Fibroblast of lung (primary cell): Measurements from ENCODE around the gene PCBP3. TPM values are rescaled to one million over a fixed set of nuclear protein-coding genes. Genes with fewer than 3 reads are reported as not detected.
"Not testable (repeated sequence)": the region's sequence is repeated elsewhere in the genome, so short reads cannot be mapped to it uniquely, and the experiment has no call there.

Experiments
- DNase-seq, 2 donors: peaks; one replicate each; pipeline versions ENCODE4 v3.0.0 to v3.0.0-alpha.2; 2010; ENCODE audit warnings: low read depth in 2 of 2
- H2AFZ ChIP-seq: 2 replicates; pipeline ENCODE4 v1.5.1; 2012; ENCODE audit warnings: low read length, control low read depth, inconsistent platforms
- H3K27ac ChIP-seq: 2 replicates; pipeline ENCODE4 v1.5.1; 2011; ENCODE audit warnings: low read length, control low read depth; ENCODE audit not compliant: insufficient read depth
- H3K27me3 ChIP-seq: 2 replicates; pipeline ENCODE4 v1.5.1; 2011; ENCODE audit warnings: mild to moderate bottlenecking, low read length; ENCODE audit not compliant: control insufficient read depth, insufficient read depth
- H3K36me3 ChIP-seq: 2 replicates; pipeline ENCODE4 v1.5.1; 2011; ENCODE audit warnings: low read length; ENCODE audit not compliant: control insufficient read depth, insufficient read depth
- H3K4me1 ChIP-seq: 2 replicates; pipeline ENCODE4 v1.5.1; 2011; ENCODE audit warnings: low read length; ENCODE audit not compliant: control insufficient read depth, insufficient read depth; ENCODE audit errors: extremely low read depth
- H3K4me2 ChIP-seq: 2 replicates; pipeline ENCODE4 v1.5.1; 2011; ENCODE audit warnings: low read length, control low read depth; ENCODE audit not compliant: insufficient read depth; ENCODE audit errors: extremely low read depth
- H3K4me3 ChIP-seq, 4 experiments: fragments of 200-600 bp in 1 of 4; sonication (generic) in 1 of 4; replicated peaks in 1 of 4; 2 replicates each; pipeline ENCODE4 v1.5.1; 2011 to 2016; ENCODE audit warnings: low read length in 4 of 4, low read depth in 3 of 4, mild to moderate bottlenecking in 3 of 4, control low read depth in 2 of 4, inconsistent platforms in 1 of 4, mixed read lengths in 1 of 4; ENCODE audit not compliant: insufficient read depth in 1 of 4; ENCODE audit errors: control extremely low read depth in 1 of 4
- H3K79me2 ChIP-seq: 2 replicates; pipeline ENCODE4 v1.5.1; 2012; ENCODE audit warnings: mild to moderate bottlenecking, low read length, inconsistent platforms; ENCODE audit not compliant: control insufficient read depth, insufficient read depth
- H3K9ac ChIP-seq: 2 replicates; pipeline ENCODE4 v1.5.1; 2011; ENCODE audit warnings: mild to moderate bottlenecking, low read length, control low read depth; ENCODE audit not compliant: insufficient read depth
- H3K9me3 ChIP-seq: 2 replicates; pipeline ENCODE4 v1.5.1; 2012; ENCODE audit warnings: low read depth, low read length; ENCODE audit not compliant: control insufficient read depth, insufficient read depth
- H4K20me1 ChIP-seq: 2 replicates; pipeline ENCODE4 v1.5.1; 2011; ENCODE audit warnings: low read length; ENCODE audit not compliant: control insufficient read depth, insufficient read depth; ENCODE audit errors: extremely low read depth
- CTCF ChIP-seq, 2 donors: IDR thresholded peaks in 1 of 2; conservative IDR thresholded peaks in 1 of 2; 1 replicate in 1 of 2; 2 replicates in 1 of 2; pipeline ENCODE4 v1.5.1; 2011 to 2012; ENCODE audit warnings: low read length in 2 of 2, control low read depth in 1 of 2, inconsistent platforms in 1 of 2, low read depth in 1 of 2, mild to moderate bottlenecking in 1 of 2
- EZH2 ChIP-seq: IDR thresholded peaks from 2 replicates; pipeline ENCODE4 v1.5.1; 2012; ENCODE audit warnings: low read length, control low read depth, mild to moderate bottlenecking; ENCODE audit errors: missing control alignments
- polyA plus RNA-seq, 2 donors: library from polyadenylated mRNA; depleted of rRNA in 1 of 2; stranded (reverse) in 1 of 2; unstranded in 1 of 2; fragments of >200 nt; gene quantifications; 2 replicates each; pipeline ENCODE4 v1.2.1, GENCODE V29; 2011 to 2012; ENCODE audit warnings: missing spikeins in 1 of 2
- total RNA-seq: library from RNA; depleted of rRNA; stranded (reverse); fragments of >200 nt; gene quantifications from 2 replicates; pipeline ENCODE4 v1.2.1, GENCODE V29; 2014

The PCBP3 gene
- total and polyA plus RNA-seq, 2 donors (not counting 1 experiment from before 2014, with no cell fraction given), result 0.51 to 1.7 TPM

GRCh38 chr21:45623436-45623835, 20.1 kb upstream of the PCBP3 start:
- Histone ChIP-seq H3K4me3 (no peak overlapping the region), H3K9ac (no peak overlapping the region), H3K27ac (no peak overlapping the region), H3K4me2 (no peak overlapping the region), H3K79me2 (no peaks in the 10 kb centered on the region), H3K27me3 (peaks cover 4% of the 10 kb centered on the region), H2AFZ (no peak overlapping the region), H3K36me3 (no peaks in the 10 kb centered on the region), H4K20me1 (no peaks in the 10 kb centered on the region), H3K9me3 (no peaks in the 10 kb centered on the region), H3K4me1 (no peaks in the 10 kb centered on the region)
- DNase-seq, result no peak
- TF ChIP-seq EZH2 (no peak), CTCF (conservative IDR thresholded peaks at IDR 0.05 in 1 of 2, IDR thresholded peaks at IDR 0.05 in 1 of 2; ENCODE audit: low read depth in 1 of 2, low read length in 2 of 2) (no peak)

- not testable (repeated sequence) for H3K36me3 ChIP-seq, H3K27ac ChIP-seq, H3K79me2 ChIP-seq, H3K9ac ChIP-seq, H3K4me3 ChIP-seq, H3K27me3 ChIP-seq, H4K20me1 ChIP-seq, H2AFZ ChIP-seq, H3K9me3 ChIP-seq, DNase-seq, H3K4me1 ChIP-seq, H3K4me2 ChIP-seq
Measured at GRCh38 chr21:45626127-45626526, 17.4 kb upstream of the PCBP3 start.

GRCh38 chr21:45629046-45629981, 14.2 kb upstream of the PCBP3 start:
- H3K79me2 ChIP-seq, result no peaks in the 10 kb centered on the region
- no peak overlapping the region for H3K9ac ChIP-seq
- no peaks in the 10 kb centered on the region for H3K9me3 ChIP-seq
- TF ChIP-seq EZH2, result no peak
- no peak for TF ChIP-seq CTCF (conservative IDR thresholded peaks at IDR 0.05 in 1 of 2, IDR thresholded peaks at IDR 0.05 in 1 of 2; ENCODE audit: low read depth in 1 of 2, low read length in 2 of 2)
- DNase-seq, result no peak
- H3K27ac ChIP-seq, result no peak overlapping the region
- no peaks in the 10 kb centered on the region for H4K20me1 ChIP-seq
- H3K4me2 ChIP-seq, result no peak overlapping the region
- no peaks in the 10 kb centered on the region for H3K27me3 ChIP-seq
- no peaks in the 10 kb centered on the region for H3K36me3 ChIP-seq
- H2AFZ ChIP-seq, result no peak overlapping the region
- no peak overlapping the region for H3K4me3 ChIP-seq
- no peaks in the 10 kb centered on the region for H3K4me1 ChIP-seq
